Suprapubic skin (tissue), 4 donors: Measurements from ENCODE around the gene CAMKK1. TPM values are rescaled to one million over a fixed set of nuclear protein-coding genes. Genes with fewer than 3 reads are reported as not detected.

Source experiments
- DNase-seq, 2 donors: peaks; one replicate each; pipeline ENCODE4 v3.0.0-alpha.2; 2019; ENCODE audit warnings: low spot score in 2 of 2
- H3K27ac ChIP-seq: fragments of 200-600 bp; sonication (generic); one replicate; pipeline ENCODE4 v1.5.1; 2019
- H3K27me3 ChIP-seq: fragments of 200-600 bp; sonication (generic); one replicate; pipeline ENCODE4 v1.5.1; 2019
- H3K36me3 ChIP-seq: fragments of 200-600 bp; sonication (generic); one replicate; pipeline ENCODE4 v1.5.1; 2019
- H3K4me1 ChIP-seq: fragments of 200-600 bp; sonication (generic); one replicate; pipeline ENCODE4 v1.5.1; 2019
- H3K4me3 ChIP-seq: fragments of 200-600 bp; sonication (generic); one replicate; pipeline ENCODE4 v1.5.1; 2019; ENCODE audit warnings: mild to moderate bottlenecking
- H3K9me3 ChIP-seq: fragments of 200-600 bp; sonication (generic); one replicate; pipeline ENCODE4 v1.5.1; 2019
- CTCF ChIP-seq, 2 donors: fragments of 200-600 bp in 1 of 2; fragments of 450-650 bp in 1 of 2; sonication (generic) in 1 of 2; IDR thresholded peaks; one replicate each; pipeline ENCODE4 v1.5.1; 2016 to 2019; ENCODE audit warnings: antibody characterized with exemption in 2 of 2, mild to moderate bottlenecking in 1 of 2, moderate library complexity in 1 of 2
- EP300 ChIP-seq: sonication (generic); formaldehyde crosslinking; IDR thresholded peaks from one replicate; pipeline ENCODE4 v1.6.1; 2017; ENCODE audit warnings: antibody characterized with exemption
- POLR2A ChIP-seq, 2 donors: fragments of 450-650 bp; IDR thresholded peaks; one replicate each; pipeline ENCODE4 v1.6.1; 2017; ENCODE audit warnings: antibody characterized with exemption in 2 of 2, mild to moderate bottlenecking in 2 of 2, moderate library complexity in 2 of 2
- POLR2AphosphoS5 ChIP-seq, 3 donors: sonication (generic); formaldehyde crosslinking; IDR thresholded peaks; one replicate each; pipeline ENCODE4 v1.6.1; 2017; ENCODE audit warnings: antibody characterized with exemption in 3 of 3
- WGBS: methylation state at CpG from one replicate; pipeline ENCODE4 v1.1.5; 2018; 5-methylcytosine and 5-hydroxymethylcytosine counted together
- total RNA-seq, 4 donors: library from RNA; depleted of rRNA; stranded (reverse); fragments of >200 nt; gene quantifications; one replicate each; pipeline ENCODE4 v1.1.0, GENCODE V29; 2016

Gene CAMKK1
- total RNA-seq, 4 donors from 2014 or later: 10.8 to 17.3 (median 12.9) TPM

- no peaks in the 10 kb centered on the region for H3K36me3 ChIP-seq
- no peak for DNase-seq
- 88% methylated on average over 17 of the region's 17 CpGs for WGBS
- no peak overlapping the region for H3K27ac ChIP-seq
- H3K27me3 ChIP-seq: no peaks in the 10 kb centered on the region
- TF ChIP-seq CTCF (IDR thresholded peaks at IDR 0.05) (no peak), EP300 (no peak), POLR2A (IDR thresholded peaks at IDR 0.05) (no peak)
- H3K4me3 ChIP-seq: no peak overlapping the region
- no peaks in the 10 kb centered on the region for H3K4me1 ChIP-seq
- no peaks in the 10 kb centered on the region for H3K9me3 ChIP-seq
Observed at GRCh38 chr17:3925684-3926485, 33.0 kb upstream of the CAMKK1 start.

- DNase-seq: no peak
- WGBS: 91% methylated on average over 19 of the region's 40 CpGs
- Histone ChIP-seq H3K36me3 (no peaks in the 10 kb centered on the region), H3K27ac (no peak overlapping the region), H3K4me1 (no peaks in the 10 kb centered on the region), H3K9me3 (no peaks in the 10 kb centered on the region), H3K27me3 (no peaks in the 10 kb centered on the region), H3K4me3 (no peak overlapping the region)
- TF ChIP-seq CTCF (IDR thresholded peaks at IDR 0.05): no peak
- TF ChIP-seq POLR2AphosphoS5 (IDR thresholded peaks at IDR 0.05): no peak
- no peak for TF ChIP-seq POLR2A (IDR thresholded peaks at IDR 0.05)
- no peak for TF ChIP-seq EP300
Observed at GRCh38 chr17:3924512-3925350, 31.9 kb upstream of the CAMKK1 start.

- 82% methylated on average over 18 of the region's 18 CpGs for WGBS
- Histone ChIP-seq H3K4me1 (no peaks in the 10 kb centered on the region), H3K9me3 (no peaks in the 10 kb centered on the region), H3K27me3 (no peaks in the 10 kb centered on the region), H3K36me3 (no peaks in the 10 kb centered on the region), H3K27ac (no peak overlapping the region), H3K4me3 (no peak overlapping the region)
- DNase-seq: no peak
- TF ChIP-seq POLR2AphosphoS5 (IDR thresholded peaks at IDR 0.05) (no peak), EP300 (no peak), POLR2A (IDR thresholded peaks at IDR 0.05) (no peak), CTCF (IDR thresholded peaks at IDR 0.05) (no peak)
Observed at GRCh38 chr17:3923466-3924190, 30.8 kb upstream of the CAMKK1 start.

- DNase-seq: no peak
- WGBS: 82% methylated on average over 6 of the region's 7 CpGs
- TF ChIP-seq POLR2AphosphoS5 (IDR thresholded peaks at IDR 0.05) (no peak), EP300 (no peak), CTCF (IDR thresholded peaks at IDR 0.05) (no peak), POLR2A (IDR thresholded peaks at IDR 0.05) (no peak)
Observed at GRCh38 chr17:3922765-3923164, 29.9 kb upstream of the CAMKK1 start.

More at GRCh38 chr17:3922765-3923164, 29.9 kb upstream of the CAMKK1 start:
- Histone ChIP-seq H3K27ac (no peak overlapping the region), H3K4me1 (no peaks in the 10 kb centered on the region), H3K4me3 (no peak overlapping the region), H3K27me3 (no peaks in the 10 kb centered on the region), H3K9me3 (no peaks in the 10 kb centered on the region), H3K36me3 (no peaks in the 10 kb centered on the region)
